ENCODE measurements around the gene SLC39A3. TPM values are rescaled to one million over a fixed set of nuclear protein-coding genes. Genes with fewer than 3 reads are reported as not detected.

SLC39A3 gene
- total and polyA plus RNA-seq, 2 experiments from 2014 or later = 33.5 to 47.4 TPM

GRCh38 chr19:2719920-2720776, 19.7 kb downstream of the SLC39A3 start:
- Histone ChIP-seq H3K79me2 (replicated peaks; ENCODE audit: insufficient read depth) (no peaks in the 10 kb centered on the region), H4K20me1 (replicated peaks; ENCODE audit: insufficient read depth) (no peaks in the 10 kb centered on the region), H3F3A (replicated peaks; ENCODE audit: low read depth) (0 out of 2 replicates have a peak, but pooled peaks cover 5% of the 10 kb centered on the region), H3K9me2 (ENCODE audit: insufficient read depth) (no peaks in the 10 kb centered on the region), H3K4me1 (ENCODE audit: insufficient read depth) (peaks cover 12% of the 10 kb centered on the region; the same call in 1 of the 2 replicates), H2AFZ (peak overlapping the region; percentile 81), H3K27ac (ENCODE audit: low read depth) (no peak overlapping the region), H3K4me2 (peak overlapping the region; percentile 94), H3K4me3 (peak overlapping the region; percentile 76), H3K27me3 (ENCODE audit: insufficient read depth) (0 out of 2 replicates have a peak, but pooled peaks cover 6% of the 10 kb centered on the region), H3K36me3 (ENCODE audit: insufficient read depth) (no peaks in the 10 kb centered on the region)
- Mint-ChIP-seq H3K4me1 (peaks cover 14% of the 10 kb centered on the region), H3K9me3 (peaks cover 8% of the 10 kb centered on the region), H3K4me3 (peak overlapping the region; percentile 70), H3K36me3 (ENCODE audit: low read depth) (peaks cover 19% of the 10 kb centered on the region), H3K27ac (peak overlapping the region; percentile 38; the same call in 1 of the 2 replicates), H3K27me3 (ENCODE audit: insufficient read depth, low read depth, poor library complexity) (peaks cover 19% of the 10 kb centered on the region)
- TF ChIP-seq EZH2phosphoT487 (IDR thresholded peaks at IDR 0.05; ENCODE audit: unreplicated experiment) = no peak
- TF ChIP-seq ZNF114 (CRISPR knock-in tag; IDR thresholded peaks at IDR 0.05) = no peak
- no peak for TF ChIP-seq ZNF462 (CRISPR knock-in tag; IDR thresholded peaks at IDR 0.05)
- TF ChIP-seq CREB1 (CRISPR knock-in tag; IDR thresholded peaks at IDR 0.05; ENCODE audit: low read depth) = no peak
- TF ChIP-seq CTCF (conservative IDR thresholded peaks at IDR 0.05; ENCODE audit: low read depth in 2 of 2) = no peak
- TF ChIP-seq JUNB (IDR thresholded peaks at IDR 0.05; ENCODE audit: unreplicated experiment) = no peak
- TF ChIP-seq ZNF331 (CRISPR knock-in tag; IDR thresholded peaks at IDR 0.05; ENCODE audit: low read depth) = no peak
- peak; percentile 3 for TF ChIP-seq REST (IDR thresholded peaks at IDR 0.05; ENCODE audit: unreplicated experiment)
- no peak for TF ChIP-seq EZH2 (IDR thresholded peaks at IDR 0.05; ENCODE audit: low read depth, unreplicated experiment)
- peak; percentile 81 for DNase-seq (ENCODE audit: low spot score)
- ATAC-seq = peak; percentile 75

Measured in GM23338 (cell line).